ENCODE results near the gene KLF12. TPM values are rescaled to one million over a fixed set of nuclear protein-coding genes. Genes with fewer than 3 reads are reported as not detected.

The KLF12 gene
- total RNA-seq, 1 donor, result 28.7 TPM

DNA sequence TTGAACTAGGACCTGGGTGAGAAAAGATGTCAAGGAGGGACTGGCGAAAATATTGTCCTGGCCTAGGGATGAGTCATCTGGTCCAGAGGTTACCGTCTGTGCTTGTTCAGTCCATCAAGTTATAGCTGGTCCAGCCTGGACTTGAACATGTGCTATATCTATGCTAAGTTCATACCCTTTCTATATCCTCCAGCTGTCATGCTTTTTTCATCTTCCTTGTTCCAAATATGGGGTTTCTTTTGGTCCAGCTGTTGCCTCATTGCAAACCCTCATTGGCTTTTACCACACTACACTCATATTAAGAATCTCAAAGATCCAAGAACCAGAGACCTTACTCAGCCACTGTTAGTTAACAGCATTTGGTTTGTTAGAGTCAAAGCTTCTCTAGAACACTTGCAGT, 19.1 kb upstream of the KLF12 start:
- no peak overlapping the region for H3K4me3 ChIP-seq (ENCODE audit: low read depth, low read length)
- TF ChIP-seq, protein P1, sequence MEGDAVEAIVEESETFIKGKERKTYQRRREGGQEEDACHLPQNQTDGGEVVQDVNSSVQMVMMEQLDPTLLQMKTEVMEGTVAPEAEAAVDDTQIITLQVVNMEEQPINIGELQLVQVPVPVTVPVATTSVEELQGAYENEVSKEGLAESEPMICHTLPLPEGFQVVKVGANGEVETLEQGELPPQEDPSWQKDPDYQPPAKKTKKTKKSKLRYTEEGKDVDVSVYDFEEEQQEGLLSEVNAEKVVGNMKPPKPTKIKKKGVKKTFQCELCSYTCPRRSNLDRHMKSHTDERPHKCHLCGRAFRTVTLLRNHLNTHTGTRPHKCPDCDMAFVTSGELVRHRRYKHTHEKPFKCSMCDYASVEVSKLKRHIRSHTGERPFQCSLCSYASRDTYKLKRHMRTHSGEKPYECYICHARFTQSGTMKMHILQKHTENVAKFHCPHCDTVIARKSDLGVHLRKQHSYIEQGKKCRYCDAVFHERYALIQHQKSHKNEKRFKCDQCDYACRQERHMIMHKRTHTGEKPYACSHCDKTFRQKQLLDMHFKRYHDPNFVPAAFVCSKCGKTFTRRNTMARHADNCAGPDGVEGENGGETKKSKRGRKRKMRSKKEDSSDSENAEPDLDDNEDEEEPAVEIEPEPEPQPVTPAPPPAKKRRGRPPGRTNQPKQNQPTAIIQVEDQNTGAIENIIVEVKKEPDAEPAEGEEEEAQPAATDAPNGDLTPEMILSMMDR (IDR thresholded peaks at IDR 0.05; ENCODE audit: insufficient read depth, low read length), result no peak
- DNase-seq (ENCODE audit: low read depth), result no peak

DNA sequence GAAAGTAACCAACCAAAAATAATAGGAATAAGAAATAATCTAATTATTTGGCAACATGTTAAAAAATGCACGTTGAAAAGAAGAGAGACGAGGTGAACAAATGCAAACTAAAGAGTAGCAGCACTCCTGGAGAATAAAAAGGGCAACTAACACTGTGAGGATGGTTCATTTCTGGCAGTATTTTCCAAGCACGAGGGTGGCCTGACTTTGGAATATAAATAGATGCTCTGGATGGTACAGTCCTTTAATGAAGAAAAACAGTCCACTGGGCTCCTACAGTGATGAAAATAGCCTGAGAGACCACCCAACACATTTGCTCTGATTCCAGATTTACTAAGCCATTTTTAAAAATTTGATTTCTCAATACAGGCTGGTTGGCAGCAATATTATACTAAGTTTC, 17.7 kb upstream of the KLF12 start:
- TF ChIP-seq, protein P1 (IDR thresholded peaks at IDR 0.05; ENCODE audit: insufficient read depth, low read length), result no peak
- DNase-seq (ENCODE audit: low read depth), result no peak
- no peak overlapping the region for H3K4me3 ChIP-seq (ENCODE audit: low read depth, low read length)

DNA sequence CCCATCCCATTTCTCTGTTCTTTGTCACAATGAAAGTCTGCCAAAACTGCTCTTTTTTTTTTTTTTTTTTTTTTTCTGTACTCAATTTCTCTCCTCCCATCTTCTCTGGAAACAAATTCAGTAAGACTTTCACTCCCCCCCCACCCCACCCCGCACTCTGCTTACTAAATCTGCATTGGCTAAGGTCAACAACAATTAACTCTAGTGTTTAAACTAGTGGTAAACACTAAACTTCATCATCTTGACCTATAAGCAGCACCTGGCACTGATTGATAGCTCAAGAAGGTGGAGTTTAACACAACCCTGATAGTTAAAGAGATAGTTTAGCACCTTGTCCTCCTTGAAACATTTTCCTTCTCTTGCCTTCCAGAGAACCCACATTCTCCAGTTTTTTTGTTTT, 14.1 kb upstream of the KLF12 start:
- TF ChIP-seq, protein P1 (IDR thresholded peaks at IDR 0.05; ENCODE audit: insufficient read depth, low read length), result no peak
- DNase-seq (ENCODE audit: low read depth), result no peak
- H3K4me3 ChIP-seq (ENCODE audit: low read depth, low read length), result no peak overlapping the region

DNA sequence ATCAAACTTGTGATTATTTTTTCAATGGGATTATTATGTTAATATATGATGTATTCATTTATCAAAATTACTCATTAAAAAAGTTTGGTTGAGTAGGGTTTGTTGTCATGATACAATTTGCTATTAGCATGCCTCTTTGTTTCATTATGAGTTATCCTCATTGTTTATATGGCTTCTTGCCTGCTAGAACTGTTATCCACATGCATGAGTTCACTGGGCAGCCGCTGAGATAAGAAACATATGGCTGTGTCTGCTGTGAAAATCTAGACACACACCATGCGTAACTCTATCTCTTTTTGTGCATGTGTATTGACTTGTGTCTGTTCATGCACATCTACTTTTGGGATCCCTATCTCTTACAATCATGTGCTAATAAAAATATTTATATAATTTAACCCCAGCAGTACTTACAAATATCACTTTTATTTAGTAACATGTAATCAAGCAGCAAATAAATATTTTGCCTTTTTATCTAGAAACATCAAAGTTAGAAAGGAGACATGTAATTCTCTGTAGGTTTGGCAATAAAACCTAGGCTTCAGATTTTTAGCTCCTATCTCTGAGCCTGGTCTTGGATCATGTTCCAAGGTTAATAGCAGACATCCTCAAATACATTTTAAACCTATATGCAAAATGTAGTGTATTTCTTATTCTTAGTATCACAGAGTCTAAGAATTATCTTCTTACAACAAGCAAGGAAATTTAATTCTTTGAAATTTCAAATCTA, 11.2 kb upstream of the KLF12 start:
- DNase-seq (ENCODE audit: low read depth), result peak; percentile 74
- no peak overlapping the region for H3K4me3 ChIP-seq (ENCODE audit: low read depth, low read length)
- TF ChIP-seq, protein P1 (IDR thresholded peaks at IDR 0.05; ENCODE audit: insufficient read depth, low read length), result no peak

DNA sequence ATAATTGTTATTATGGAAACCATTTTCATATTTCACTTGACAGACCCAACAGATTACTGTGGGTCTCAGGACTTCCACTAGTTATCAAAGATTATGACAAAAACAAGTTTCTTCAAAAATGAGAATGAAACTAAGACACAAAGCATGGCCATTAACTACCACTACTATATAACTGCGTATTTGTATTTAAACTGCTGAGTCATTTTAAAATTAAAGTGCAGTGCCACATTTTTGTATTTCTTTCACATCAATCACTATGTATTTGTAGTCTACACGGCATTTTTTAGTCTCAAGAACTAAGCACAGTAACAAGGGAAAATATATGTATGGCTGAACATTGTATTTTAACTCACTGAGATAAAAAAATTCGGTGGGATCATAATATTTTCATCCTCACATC, 10.1 kb upstream of the KLF12 start:
- TF ChIP-seq, protein P1 (IDR thresholded peaks at IDR 0.05; ENCODE audit: insufficient read depth, low read length), result no peak
- DNase-seq (ENCODE audit: low read depth), result no peak
- no peak overlapping the region for H3K4me3 ChIP-seq (ENCODE audit: low read depth, low read length)

DNA sequence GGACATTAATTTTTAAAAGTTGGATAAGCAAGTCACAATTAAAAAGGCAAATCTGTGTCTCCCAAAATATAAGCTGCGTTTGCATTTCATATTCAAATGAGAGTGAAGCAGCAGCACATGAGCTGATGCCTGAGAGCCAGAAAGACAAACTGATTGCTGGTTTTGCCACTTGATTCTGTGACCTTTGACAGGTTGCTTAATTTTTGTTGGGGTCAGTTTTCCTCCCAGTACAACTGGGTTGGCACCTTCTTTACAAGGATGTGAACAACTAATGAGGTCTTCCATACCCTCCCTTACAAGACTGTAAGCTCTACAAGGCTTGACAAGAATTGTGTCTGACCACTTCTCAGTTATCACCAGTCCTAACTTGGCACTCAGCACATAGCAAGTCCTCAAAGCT, 8.1 kb upstream of the KLF12 start:
- TF ChIP-seq, protein P1 (IDR thresholded peaks at IDR 0.05; ENCODE audit: insufficient read depth, low read length), result no peak
- H3K4me3 ChIP-seq (ENCODE audit: low read depth, low read length), result no peak overlapping the region
- DNase-seq (ENCODE audit: low read depth), result no peak

DNA sequence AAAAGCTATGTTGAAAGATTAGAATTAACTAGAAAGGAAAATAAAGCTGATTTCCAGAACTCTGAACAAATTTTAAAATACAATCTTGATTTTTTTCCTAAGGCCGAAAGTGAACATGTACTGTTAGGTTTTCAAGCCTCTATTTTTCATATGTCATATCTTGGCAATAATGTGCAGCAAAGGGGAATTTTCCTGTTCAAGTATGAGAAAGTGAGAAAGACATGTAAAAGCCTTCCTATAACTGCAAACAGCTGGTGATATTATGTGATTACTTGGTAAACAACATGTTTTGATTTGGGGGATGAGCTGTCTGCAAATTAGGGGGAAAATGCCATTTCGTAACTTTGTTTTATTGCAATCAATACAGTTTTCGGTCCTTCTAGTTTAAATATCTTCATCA, 4.0 kb upstream of the KLF12 start:
- DNase-seq (ENCODE audit: low read depth), result no peak
- TF ChIP-seq, protein P1 (IDR thresholded peaks at IDR 0.05; ENCODE audit: insufficient read depth, low read length), result no peak
- H3K4me3 ChIP-seq (ENCODE audit: low read depth, low read length), result no peak overlapping the region

All from fibroblast of the aortic adventitia (primary cell).